Peyer's patch (tissue), 4 donors: ENCODE results near the gene DAAM1.

ENCODE experiments used
- CTCF ChIP-seq, 6 experiments: fragments of 450-650 bp in 4 of 6; fragments of 200-600 bp in 2 of 6; sonication (generic) in 1 of 6; IDR thresholded peaks; one replicate each; pipeline ENCODE4 v1.5.1; 2017 to 2019; ENCODE audit warnings: antibody characterized with exemption in 6 of 6, mild to moderate bottlenecking in 3 of 6, moderate library complexity in 1 of 6
- POLR2A ChIP-seq, 2 donors: fragments of 450-650 bp; IDR thresholded peaks; one replicate each; pipeline ENCODE4 v1.5.1; 2017; ENCODE audit warnings: antibody characterized with exemption in 2 of 2, mild to moderate bottlenecking in 2 of 2, moderate library complexity in 2 of 2

DNA sequence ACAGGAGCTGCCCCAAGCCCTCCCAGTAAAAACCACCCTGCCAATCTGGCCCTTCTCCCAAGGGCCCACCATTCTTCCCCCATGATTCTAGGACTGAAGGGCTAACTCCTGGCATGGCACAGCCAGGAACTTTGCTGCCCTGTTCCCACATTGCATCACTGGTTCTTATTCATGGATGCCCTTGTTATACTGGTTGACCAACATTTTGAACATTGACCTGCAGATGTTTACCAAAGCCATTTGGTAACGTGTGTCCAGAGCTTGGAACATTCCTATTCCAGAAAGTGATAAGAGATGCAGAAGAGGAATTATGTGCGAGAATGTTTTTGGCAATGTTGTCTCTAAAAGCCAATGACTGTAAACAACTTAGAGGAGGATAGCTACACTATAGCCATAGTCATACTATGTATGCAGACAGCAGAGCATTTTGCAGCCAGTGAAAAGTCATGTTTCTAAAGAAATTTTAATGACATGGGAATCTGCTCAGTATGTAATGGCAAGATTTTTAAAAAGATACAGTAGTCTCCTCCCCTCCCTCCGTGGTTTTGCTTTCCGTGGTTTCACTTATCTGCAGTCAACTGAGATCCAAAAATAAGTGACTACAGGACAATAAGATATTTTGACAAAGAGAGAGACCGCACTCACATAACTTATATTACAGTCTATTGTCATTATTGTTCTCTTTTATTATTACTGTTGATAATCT lies 108.8 kb downstream of the DAAM1 start:
- no peak for TF ChIP-seq CTCF (IDR thresholded peaks at IDR 0.05)
- TF ChIP-seq POLR2A (IDR thresholded peaks at IDR 0.05), result no peak
